HG03103 (cell line): ENCODE measurements around the gene CDC14A.

ENCODE experiments used
- ATAC-seq: cut with Tn5 transposase; IDR thresholded peaks from one replicate; pipeline ENCODE4 v1.9.1; 2021; ENCODE audit warnings: low read depth; ENCODE audit not compliant: unreplicated experiment

CDC14A gene

DNA sequence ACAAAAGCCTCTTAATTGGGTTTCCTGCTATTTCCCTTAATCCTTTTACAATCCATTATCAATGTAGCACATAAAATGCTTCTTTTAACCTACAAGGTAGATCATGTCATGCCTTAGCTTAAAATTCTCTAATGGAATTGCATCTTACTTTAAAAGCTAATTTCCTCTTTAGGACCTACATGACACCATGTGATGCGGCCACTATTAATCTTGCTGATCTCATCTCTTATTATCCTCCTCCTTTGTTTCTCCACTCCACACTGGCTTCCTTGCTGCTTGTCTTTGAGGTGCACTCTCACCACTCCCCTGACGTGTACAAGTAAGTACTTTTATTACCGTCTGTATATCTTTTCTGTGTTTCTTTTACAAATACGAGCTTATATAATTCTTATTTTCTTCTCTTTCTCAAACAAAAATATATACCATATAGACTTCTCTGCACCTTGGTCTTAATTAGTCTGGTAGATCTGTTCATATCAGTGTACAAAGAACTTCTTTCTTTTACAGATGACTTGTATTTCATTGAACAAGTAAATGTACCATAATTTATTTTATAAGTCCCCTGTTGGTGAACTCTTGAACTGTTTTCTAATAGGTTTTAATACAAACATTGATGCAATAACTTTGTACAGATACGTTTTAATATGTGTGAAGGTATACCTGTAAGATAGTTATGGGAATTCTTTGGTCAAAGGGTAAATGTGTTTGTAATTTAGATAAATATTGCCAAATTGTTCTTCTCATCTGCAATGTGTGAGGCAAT, 213.8 kb downstream of the CDC14A start:
- ATAC-seq = no peak

DNA sequence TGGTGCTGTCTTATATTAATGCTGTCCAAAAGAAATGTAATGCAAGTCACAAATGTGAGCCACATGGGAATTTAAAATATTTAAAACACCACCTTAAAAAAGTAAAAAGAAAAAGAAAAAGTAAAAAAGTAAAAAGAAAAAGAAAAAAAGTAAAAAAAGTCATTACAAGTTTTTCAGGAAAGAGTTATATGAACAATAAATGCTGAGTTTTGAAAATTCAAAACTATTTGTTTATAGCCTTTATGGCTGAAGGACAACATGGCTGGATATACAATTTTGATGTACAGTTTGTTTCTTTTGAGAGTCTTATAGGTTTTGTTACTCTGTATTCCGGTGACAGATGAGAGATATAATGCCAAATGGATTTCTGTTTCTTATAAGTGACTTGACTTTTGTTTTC, 214.8 kb downstream of the CDC14A start:
- ATAC-seq = no peak
